Right lobe of liver (tissue), 6 donors: ENCODE data around the gene KCNA2. TPM values are rescaled to one million over a fixed set of nuclear protein-coding genes. Genes with fewer than 3 reads are reported as not detected.

Experiments
- ATAC-seq, 4 donors: fragments of 200-7000 bp; cut with Tn5 transposase; one replicate each; pipeline ENCODE4 v1.9.1; 2020; ENCODE audit warnings: mild to moderate bottlenecking in 4 of 4, moderate library complexity in 4 of 4
- DNase-seq, 3 donors: peaks; one replicate each; pipeline ENCODE4 v3.0.0-alpha.2; 2020
- H3K27ac ChIP-seq, 3 donors: fragments of 200-600 bp; one replicate each; pipeline ENCODE4 v1.8.0; 2022
- H3K27me3 ChIP-seq, 2 donors: fragments of 200-600 bp; one replicate each; pipeline ENCODE4 v1.8.0; 2022
- H3K36me3 ChIP-seq, 4 donors: fragments of 200-600 bp; sonication (generic) in 1 of 4; one replicate each; pipeline versions ENCODE4 v1.5.1 to v1.8.0; 2017 to 2022; ENCODE audit warnings: control low read depth in 1 of 4
- H3K4me1 ChIP-seq, 4 donors: fragments of 200-600 bp; sonication (generic) in 1 of 4; one replicate each; pipeline versions ENCODE4 v1.5.1 to v1.8.0; 2017 to 2022; ENCODE audit warnings: control low read depth in 1 of 4
- H3K4me3 ChIP-seq, 3 donors: fragments of 200-600 bp; one replicate each; pipeline ENCODE4 v1.8.0; 2022
- H3K9me3 ChIP-seq, 4 donors: fragments of 200-600 bp; sonication (generic) in 1 of 4; one replicate each; pipeline versions ENCODE4 v1.5.1 to v1.8.0; 2017 to 2022; ENCODE audit warnings: control low read depth in 1 of 4
- POLR2A ChIP-seq: fragments of 450-650 bp; IDR thresholded peaks from one replicate; pipeline ENCODE4 v1.6.1; 2017; ENCODE audit warnings: antibody characterized with exemption, mild to moderate bottlenecking
- WGBS: methylation state at CpG from one replicate; pipeline ENCODE4 v1.1.6; 2018; ENCODE audit warnings: low coverage, low lambda C conversion rate; ENCODE audit not compliant: insufficient coverage; ENCODE audit errors: missing lambda C conversion rate; 5-methylcytosine and 5-hydroxymethylcytosine counted together
- intact Hi-C, 2 donors: fragments of 100-400 bp; cut with DNase I; formaldehyde crosslinking; loops; one replicate each; pipeline versions ENCODE4 v1.11.2 to v1.14.1; 2022
- total RNA-seq, 6 experiments: library from RNA; depleted of rRNA in 2 of 6; stranded (reverse); fragments of >200 nt in 2 of 6; fragmentation: NEBNext Ultra II Directional in 3 of 6; extraction: Animal tissue kit (Norgen Biotek cat#: 25700) in 3 of 6; gene quantifications; one replicate each; pipeline versions ENCODE4 v1.1.0 to v1.2.4, GENCODE V29; 2016 to 2023
- TF ChIP-seq, protein P1 (sequence below), 4 donors: fragments of 200-600 bp in 3 of 4; fragments of 450-650 bp in 1 of 4; IDR thresholded peaks; one replicate each; pipeline versions ENCODE4 v1.5.1 to v1.8.0; 2016 to 2022; ENCODE audit warnings: antibody characterized with exemption in 4 of 4, mild to moderate bottlenecking in 2 of 4
- donor health status: DM: no; HTN: yes; CAD: no.
- donor health status: DM: no; HTN: no; CAD: no.
- donor health status: DM: no; HTN: no; CAD: no.
- donor health status: DM: no; HTN: yes; CAD: no.
- donor health status: DM: no; HTN: yes; CAD: no.

KCNA2 gene
- total RNA-seq, 6 experiments from 2014 or later, result 0.04 to 0.10 (median 0.07) TPM; not detected in 3

DNA sequence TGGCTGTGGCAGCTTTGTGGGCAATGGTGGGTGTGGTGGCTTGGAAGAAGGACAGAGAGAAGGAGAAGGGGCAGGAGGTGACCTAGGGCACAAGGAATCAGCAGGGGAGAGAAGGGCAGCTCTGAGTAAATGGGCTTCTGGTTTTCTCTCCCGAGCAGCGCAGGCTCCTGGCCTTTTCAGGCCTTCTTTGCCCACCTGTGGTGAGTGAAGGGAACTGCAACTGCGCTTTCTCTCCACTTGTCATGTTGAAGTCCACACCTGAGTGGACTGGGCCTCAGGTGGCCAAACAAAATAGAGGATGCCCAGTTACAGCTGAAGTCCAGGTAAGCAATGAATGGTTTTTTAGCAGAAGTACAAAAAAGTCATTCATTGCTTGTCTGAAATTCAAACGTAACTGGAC is 57.8 kb downstream of the KCNA2 start:
- 72% methylated on average over 3 of the region's 4 CpGs for WGBS
- Histone ChIP-seq H3K36me3 (no peaks in the 10 kb centered on the region), H3K4me1 (no peaks in the 10 kb centered on the region), H3K27me3 (no peaks in the 10 kb centered on the region), H3K4me3 (no peak overlapping the region), H3K27ac (no peak overlapping the region), H3K9me3 (no peaks in the 10 kb centered on the region)
- intact Hi-C loops, result no loop called here
- ATAC-seq (peak; percentile 30 to 56 (median 46)), DNase-seq (no peak)
- TF ChIP-seq POLR2A, result no peak
- TF ChIP-seq, protein P1, sequence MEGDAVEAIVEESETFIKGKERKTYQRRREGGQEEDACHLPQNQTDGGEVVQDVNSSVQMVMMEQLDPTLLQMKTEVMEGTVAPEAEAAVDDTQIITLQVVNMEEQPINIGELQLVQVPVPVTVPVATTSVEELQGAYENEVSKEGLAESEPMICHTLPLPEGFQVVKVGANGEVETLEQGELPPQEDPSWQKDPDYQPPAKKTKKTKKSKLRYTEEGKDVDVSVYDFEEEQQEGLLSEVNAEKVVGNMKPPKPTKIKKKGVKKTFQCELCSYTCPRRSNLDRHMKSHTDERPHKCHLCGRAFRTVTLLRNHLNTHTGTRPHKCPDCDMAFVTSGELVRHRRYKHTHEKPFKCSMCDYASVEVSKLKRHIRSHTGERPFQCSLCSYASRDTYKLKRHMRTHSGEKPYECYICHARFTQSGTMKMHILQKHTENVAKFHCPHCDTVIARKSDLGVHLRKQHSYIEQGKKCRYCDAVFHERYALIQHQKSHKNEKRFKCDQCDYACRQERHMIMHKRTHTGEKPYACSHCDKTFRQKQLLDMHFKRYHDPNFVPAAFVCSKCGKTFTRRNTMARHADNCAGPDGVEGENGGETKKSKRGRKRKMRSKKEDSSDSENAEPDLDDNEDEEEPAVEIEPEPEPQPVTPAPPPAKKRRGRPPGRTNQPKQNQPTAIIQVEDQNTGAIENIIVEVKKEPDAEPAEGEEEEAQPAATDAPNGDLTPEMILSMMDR (IDR thresholded peaks at IDR 0.05), result peak; percentile 20 to 44 (median 32)

DNA sequence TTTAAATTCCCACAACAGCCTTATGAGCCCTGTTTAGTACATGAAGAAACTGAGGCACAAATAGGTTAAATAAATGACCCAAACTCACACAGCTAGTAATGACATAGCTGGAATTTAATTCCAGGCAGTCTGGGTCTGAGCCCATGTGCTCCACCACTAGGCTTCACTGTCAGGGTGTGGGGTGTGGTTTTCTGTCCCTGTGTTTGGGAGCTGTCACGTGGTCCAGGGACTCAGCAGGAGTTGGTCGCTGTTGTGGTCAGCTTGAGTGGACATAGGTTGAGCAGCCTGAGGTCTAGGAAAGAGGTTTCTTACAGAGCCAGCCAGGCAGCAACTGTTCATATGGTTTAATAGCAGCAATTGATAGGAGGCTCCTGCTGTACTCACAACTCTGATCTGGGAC is 59.1 kb downstream of the KCNA2 start:
- Histone ChIP-seq H3K4me1 (no peaks in the 10 kb centered on the region), H3K36me3 (no peaks in the 10 kb centered on the region), H3K4me3 (no peak overlapping the region), H3K27me3 (no peaks in the 10 kb centered on the region), H3K9me3 (no peaks in the 10 kb centered on the region), H3K27ac (no peak overlapping the region)
- intact Hi-C loops, result no loop called here
- TF ChIP-seq, protein P1 (IDR thresholded peaks at IDR 0.05), result no peak
- TF ChIP-seq POLR2A, result no peak
- ATAC-seq, result no peak
- WGBS, result no CpG with 5 or more reads among the region's 2 CpGs
- DNase-seq, result no peak

DNA sequence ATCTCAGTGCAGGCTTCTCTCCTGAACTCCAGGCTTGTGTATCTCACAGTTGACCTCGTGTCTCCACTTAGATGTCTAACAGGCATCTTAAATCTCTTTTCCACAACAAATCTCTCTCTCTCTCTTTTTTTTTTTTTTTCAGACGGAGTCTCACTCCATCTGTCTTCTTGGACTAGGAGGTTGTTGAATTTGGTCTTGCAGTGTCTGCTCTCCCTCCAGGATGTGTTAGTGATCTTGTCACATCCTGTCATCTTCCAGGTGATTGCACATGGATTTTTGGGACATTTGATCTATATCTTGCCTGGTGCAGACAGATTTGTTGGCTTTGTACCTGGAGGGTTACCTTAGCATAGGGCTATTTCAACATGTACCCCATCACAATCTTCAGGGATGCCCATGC is 60.7 kb downstream of the KCNA2 start:
- Histone ChIP-seq H3K4me3 (no peak overlapping the region), H3K36me3 (no peaks in the 10 kb centered on the region), H3K27ac (no peak overlapping the region), H3K4me1 (no peaks in the 10 kb centered on the region), H3K27me3 (no peaks in the 10 kb centered on the region), H3K9me3 (no peaks in the 10 kb centered on the region)
- no peak for TF ChIP-seq POLR2A
- TF ChIP-seq, protein P1 (IDR thresholded peaks at IDR 0.05), result no peak
- DNase-seq, result no peak
- intact Hi-C loops, result no loop called here
- WGBS, result 30% methylated on average over 2 of the region's 2 CpGs
- no peak for ATAC-seq

DNA sequence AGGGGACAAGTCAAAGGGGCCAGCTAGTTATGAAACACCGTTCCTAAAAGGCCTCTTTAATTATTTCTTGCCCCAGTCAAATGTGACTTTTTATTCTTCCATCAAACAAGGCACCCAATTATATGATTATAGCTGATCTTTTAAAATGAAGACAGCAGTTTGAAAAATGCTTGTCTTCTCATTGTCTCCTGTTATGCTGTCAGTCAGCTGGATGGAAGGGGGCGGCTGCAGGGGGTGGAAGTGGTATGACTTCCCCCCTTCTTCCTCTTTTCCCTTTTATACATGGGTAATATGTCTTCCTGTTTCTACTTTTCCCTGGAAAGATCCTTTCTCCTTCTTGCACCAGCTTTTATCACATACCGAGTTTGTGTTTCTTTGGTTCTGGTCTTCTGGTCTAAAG is 61.4 kb downstream of the KCNA2 start:
- H3K27ac ChIP-seq, result no peak overlapping the region
- TF ChIP-seq, protein P1 (IDR thresholded peaks at IDR 0.05), result no peak
- no peak for TF ChIP-seq POLR2A
- H3K36me3 ChIP-seq, result no peaks in the 10 kb centered on the region
- H3K9me3 ChIP-seq, result no peaks in the 10 kb centered on the region
- 44% methylated on average over 3 of the region's 3 CpGs for WGBS
- no peak for DNase-seq
- H3K4me1 ChIP-seq, result no peaks in the 10 kb centered on the region
- intact Hi-C loops, result no loop called here
- H3K4me3 ChIP-seq, result no peak overlapping the region
- ATAC-seq, result no peak
- H3K27me3 ChIP-seq, result no peaks in the 10 kb centered on the region

Other genes with a start within 250 kb of the KCNA2 start
- 1 to 10 TPM in 5 of 6 experiments, under 1 TPM in 1; 0.49 to 4.0 (median 3.4) TPM for gene SLC16A4, start 215.3 kb downstream of the KCNA2 start, total RNA-seq
- 10 to 100 TPM; 47.6 to 81.4 (median 53.9) TPM for gene LAMTOR5, start 198.7 kb downstream of the KCNA2 start, total RNA-seq
- gene PROK1, start 155.2 kb downstream of the KCNA2 start, total RNA-seq, result not detected
- gene KCNA10, start 87.2 kb downstream of the KCNA2 start, total RNA-seq, result not detected
- 1 to 10 TPM in 1 of 6 experiments, under 1 TPM in 5; 0.09 to 1.2 (median 0.45) TPM for gene KCNA3, start 68.6 kb upstream of the KCNA2 start, total RNA-seq